ENCODE measurements around the gene EGFR.

The EGFR gene

DNA sequence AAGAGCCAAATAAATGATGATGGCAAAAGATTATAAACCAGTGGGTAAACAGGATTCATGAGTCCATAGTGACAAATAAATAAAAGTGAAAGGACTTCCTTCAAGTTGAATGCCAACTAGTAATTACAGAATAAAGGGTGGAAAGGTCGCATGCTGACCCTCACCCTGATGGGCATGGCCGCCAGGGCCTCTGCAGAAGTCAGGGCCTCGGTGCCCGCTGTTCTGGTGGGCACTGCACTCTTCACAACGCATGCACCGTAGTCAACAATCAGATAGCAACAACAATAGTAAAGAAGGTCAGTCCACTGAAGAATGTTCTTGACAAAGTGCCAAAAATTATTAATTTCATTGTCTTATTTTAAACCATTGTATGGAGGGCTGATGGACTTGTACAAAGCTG lies 223.1 kb downstream of the EGFR start:
- TF ChIP-seq, protein P1, sequence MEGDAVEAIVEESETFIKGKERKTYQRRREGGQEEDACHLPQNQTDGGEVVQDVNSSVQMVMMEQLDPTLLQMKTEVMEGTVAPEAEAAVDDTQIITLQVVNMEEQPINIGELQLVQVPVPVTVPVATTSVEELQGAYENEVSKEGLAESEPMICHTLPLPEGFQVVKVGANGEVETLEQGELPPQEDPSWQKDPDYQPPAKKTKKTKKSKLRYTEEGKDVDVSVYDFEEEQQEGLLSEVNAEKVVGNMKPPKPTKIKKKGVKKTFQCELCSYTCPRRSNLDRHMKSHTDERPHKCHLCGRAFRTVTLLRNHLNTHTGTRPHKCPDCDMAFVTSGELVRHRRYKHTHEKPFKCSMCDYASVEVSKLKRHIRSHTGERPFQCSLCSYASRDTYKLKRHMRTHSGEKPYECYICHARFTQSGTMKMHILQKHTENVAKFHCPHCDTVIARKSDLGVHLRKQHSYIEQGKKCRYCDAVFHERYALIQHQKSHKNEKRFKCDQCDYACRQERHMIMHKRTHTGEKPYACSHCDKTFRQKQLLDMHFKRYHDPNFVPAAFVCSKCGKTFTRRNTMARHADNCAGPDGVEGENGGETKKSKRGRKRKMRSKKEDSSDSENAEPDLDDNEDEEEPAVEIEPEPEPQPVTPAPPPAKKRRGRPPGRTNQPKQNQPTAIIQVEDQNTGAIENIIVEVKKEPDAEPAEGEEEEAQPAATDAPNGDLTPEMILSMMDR (IDR thresholded peaks at IDR 0.05; ENCODE audit: low read depth, low read length): no peak
- no peak for DNase-seq
- no peaks in the 10 kb centered on the region for H3K9me3 ChIP-seq
- no peaks in the 10 kb centered on the region; the same call in 1 of the 2 replicates for H3K27me3 ChIP-seq
- H3K4me3 ChIP-seq (ENCODE audit: low read depth, low read length): no peak overlapping the region
- peaks cover 8% of the 10 kb centered on the region for H3K4me1 ChIP-seq
- H3K36me3 ChIP-seq: no peaks in the 10 kb centered on the region

DNA sequence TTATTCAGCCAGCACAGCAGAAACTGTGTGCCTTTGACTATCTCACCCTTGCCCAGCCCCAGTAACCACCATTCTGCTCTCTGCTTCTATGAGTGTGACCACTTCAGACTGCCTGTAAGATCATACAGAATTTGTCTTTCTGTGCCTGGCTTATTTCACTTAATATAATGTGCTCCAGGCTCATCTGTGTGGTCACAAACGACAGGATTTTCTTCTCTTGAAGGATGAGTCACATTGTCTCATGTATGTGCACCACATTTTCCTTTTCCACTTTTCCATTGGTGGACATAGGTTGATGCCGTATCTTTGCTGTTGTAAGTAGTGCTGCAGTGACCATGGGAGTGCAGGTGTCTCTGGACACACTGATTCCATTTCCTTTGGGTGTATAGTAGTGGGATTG lies 223.8 kb downstream of the EGFR start:
- Histone ChIP-seq H3K4me1 (peaks cover 8% of the 10 kb centered on the region), H3K27me3 (no peaks in the 10 kb centered on the region; the same call in 1 of the 2 replicates), H3K4me3 (ENCODE audit: low read depth, low read length) (no peak overlapping the region), H3K36me3 (no peaks in the 10 kb centered on the region), H3K9me3 (no peaks in the 10 kb centered on the region)
- DNase-seq: no peak
- TF ChIP-seq, protein P1 (IDR thresholded peaks at IDR 0.05; ENCODE audit: low read depth, low read length): no peak

DNA sequence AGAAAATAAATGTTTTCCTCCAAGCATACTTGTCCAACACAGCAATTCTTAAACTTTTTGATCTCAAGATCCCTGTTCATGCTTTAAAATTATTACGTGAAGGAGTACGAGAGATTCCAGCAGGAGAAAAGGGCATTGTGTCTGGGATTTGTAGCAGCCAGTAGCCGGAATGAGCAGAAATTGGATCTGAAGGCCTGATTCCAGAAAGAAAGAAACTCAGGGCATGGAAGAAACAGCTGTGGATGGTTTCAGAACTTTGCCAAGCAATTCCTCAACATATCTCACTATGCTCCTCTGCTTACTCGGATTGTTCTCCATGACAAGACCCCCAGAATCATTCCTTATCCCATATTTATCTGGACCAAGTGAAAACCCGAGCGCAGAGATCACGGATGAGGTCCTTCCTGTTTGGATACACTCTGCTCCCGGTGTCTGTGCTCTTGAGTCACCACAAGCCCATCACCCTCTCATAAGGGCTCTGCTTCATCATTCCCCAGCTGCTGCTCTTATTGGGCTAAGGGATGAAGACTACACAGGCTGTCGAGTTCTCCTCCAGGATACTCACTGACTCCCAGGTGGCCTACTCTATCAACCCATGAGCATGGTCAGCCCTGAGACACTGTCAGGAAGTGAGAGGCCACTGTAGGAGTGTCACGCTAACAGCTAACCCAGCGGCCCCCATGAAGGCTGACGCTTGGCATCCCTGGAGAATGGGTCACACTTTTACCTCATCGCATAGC lies 225.4 kb downstream of the EGFR start:
- TF ChIP-seq, protein P1 (IDR thresholded peaks at IDR 0.05; ENCODE audit: low read depth, low read length): no peak

DNA sequence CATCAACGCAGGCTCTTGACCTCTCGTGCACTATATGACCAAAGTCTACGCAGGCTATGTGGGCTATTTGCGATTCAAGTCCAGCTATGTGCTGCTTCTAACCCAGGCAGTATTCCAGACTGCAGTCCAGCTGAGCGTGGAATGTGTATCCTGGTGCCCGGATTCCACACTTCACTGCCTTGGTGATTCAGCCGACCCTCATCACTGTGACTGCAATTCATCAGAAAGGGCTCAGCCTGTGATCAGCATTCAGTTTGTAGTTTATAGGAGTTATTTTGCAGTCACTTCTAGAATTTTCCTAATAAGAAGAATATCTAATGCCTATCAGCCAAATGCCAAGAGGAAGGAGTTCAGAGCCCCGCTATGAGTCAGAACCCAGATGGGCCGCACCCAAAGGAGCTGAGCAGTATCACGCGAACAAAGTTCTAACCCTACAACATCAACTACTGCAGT lies 226.5 kb downstream of the EGFR start:
- Histone ChIP-seq H3K4me3 (ENCODE audit: low read depth, low read length) (no peak overlapping the region), H3K4me1 (peaks cover 8% of the 10 kb centered on the region), H3K9me3 (no peaks in the 10 kb centered on the region), H3K27me3 (no peaks in the 10 kb centered on the region), H3K36me3 (no peaks in the 10 kb centered on the region)
- TF ChIP-seq, protein P1 (IDR thresholded peaks at IDR 0.05; ENCODE audit: low read depth, low read length): no peak
- no peak for DNase-seq

More for the DNA sequence above, 225.4 kb downstream of the EGFR start:
- Histone ChIP-seq H3K4me1 (peaks cover 8% of the 10 kb centered on the region), H3K36me3 (no peaks in the 10 kb centered on the region), H3K9me3 (no peaks in the 10 kb centered on the region), H3K27me3 (no peaks in the 10 kb centered on the region), H3K4me3 (ENCODE audit: low read depth, low read length) (no peak overlapping the region)
- no peak for DNase-seq

DNA sequence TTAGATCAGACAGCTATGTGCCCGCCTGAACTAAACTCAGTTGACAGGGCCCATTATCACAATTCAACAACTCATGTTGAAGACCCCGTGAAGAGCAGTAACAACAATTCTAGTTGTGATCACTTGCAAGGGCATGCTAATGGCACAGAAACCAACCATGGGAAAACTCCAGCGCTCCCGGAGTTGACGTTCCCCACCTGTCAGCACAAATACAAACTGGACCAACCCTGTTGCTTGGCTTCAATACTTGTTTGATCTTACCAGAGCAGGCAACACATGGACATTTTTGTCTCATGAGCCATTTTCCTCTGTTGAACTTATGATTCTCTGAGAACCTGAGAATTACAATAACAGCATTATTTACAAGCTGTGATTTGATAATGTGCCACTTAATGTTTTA lies 227.4 kb downstream of the EGFR start:
- TF ChIP-seq, protein P1 (IDR thresholded peaks at IDR 0.05; ENCODE audit: low read depth, low read length): no peak
- Histone ChIP-seq H3K9me3 (no peaks in the 10 kb centered on the region), H3K27me3 (no peaks in the 10 kb centered on the region), H3K36me3 (no peaks in the 10 kb centered on the region), H3K4me3 (ENCODE audit: low read depth, low read length) (no peak overlapping the region), H3K4me1 (peaks cover 8% of the 10 kb centered on the region)
- no peak for DNase-seq

DNA sequence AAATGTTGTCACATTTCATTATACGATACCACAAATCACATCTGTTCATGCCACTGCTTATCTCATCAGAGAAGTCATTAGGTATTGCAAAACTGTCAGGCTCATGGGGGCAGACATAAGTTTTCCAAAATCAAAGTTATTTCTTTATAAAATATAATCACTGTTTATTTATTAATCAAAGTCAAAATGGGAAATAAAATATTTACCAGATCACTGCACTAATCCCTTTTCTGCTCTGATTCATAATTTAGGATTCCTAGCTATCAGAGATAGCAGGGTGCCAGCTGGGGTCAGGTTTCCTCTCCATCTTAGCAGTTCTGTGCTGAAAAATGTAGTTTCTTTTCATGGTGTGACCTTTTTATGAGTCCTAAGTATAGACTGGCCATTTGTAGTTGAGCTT lies 228.6 kb downstream of the EGFR start:
- Histone ChIP-seq H3K4me1 (peaks cover 3% of the 10 kb centered on the region), H3K4me3 (ENCODE audit: low read depth, low read length) (no peak overlapping the region), H3K27me3 (no peaks in the 10 kb centered on the region), H3K9me3 (no peaks in the 10 kb centered on the region), H3K36me3 (no peaks in the 10 kb centered on the region)
- no peak for DNase-seq
- TF ChIP-seq, protein P1 (IDR thresholded peaks at IDR 0.05; ENCODE audit: low read depth, low read length): no peak
